ENCODE data around the gene BCL2L1.

The BCL2L1 gene

DNA sequence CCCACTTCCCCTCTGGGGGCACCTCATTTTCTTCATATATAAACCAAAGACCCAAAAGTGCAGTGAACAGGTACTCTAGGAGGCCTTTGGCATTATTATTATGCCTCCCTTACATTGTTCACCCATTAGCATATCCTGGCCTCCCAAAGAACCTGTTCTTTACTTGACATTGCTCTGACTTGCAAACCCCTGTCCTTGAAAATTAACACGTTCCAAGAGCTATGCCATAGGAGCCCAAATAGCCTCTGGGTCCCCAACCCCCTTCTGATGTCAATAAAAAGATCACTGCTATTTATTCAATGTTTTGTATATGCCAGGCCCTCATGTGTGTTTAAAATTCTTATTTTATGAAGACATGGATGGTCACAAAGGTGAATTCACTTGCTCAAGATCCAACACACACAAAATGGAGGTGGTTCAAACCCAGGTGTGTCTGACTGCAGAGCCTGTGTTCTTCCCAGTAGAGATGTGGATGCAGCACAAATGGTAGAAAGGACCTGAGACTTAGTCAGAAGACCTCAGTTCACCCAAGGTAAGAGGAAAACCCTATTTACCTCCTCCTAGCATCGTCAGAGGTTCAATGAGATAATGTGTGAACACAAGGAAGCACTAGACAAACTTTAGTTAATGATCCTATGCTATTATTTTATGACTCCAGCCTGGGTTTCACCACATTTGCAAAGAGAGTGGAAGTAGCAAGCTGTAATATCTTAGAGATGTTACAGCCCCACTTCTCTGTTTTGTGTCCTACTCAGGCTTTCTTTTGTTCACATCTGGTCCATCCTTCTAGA, 36.6 kb downstream of the BCL2L1 start:
- DNase-seq (ENCODE audit: low read depth) = no peak
- no peak overlapping the region for H3K4me3 ChIP-seq (ENCODE audit: control insufficient read depth, low read depth, low read length)
- TF ChIP-seq, protein P1, sequence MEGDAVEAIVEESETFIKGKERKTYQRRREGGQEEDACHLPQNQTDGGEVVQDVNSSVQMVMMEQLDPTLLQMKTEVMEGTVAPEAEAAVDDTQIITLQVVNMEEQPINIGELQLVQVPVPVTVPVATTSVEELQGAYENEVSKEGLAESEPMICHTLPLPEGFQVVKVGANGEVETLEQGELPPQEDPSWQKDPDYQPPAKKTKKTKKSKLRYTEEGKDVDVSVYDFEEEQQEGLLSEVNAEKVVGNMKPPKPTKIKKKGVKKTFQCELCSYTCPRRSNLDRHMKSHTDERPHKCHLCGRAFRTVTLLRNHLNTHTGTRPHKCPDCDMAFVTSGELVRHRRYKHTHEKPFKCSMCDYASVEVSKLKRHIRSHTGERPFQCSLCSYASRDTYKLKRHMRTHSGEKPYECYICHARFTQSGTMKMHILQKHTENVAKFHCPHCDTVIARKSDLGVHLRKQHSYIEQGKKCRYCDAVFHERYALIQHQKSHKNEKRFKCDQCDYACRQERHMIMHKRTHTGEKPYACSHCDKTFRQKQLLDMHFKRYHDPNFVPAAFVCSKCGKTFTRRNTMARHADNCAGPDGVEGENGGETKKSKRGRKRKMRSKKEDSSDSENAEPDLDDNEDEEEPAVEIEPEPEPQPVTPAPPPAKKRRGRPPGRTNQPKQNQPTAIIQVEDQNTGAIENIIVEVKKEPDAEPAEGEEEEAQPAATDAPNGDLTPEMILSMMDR (IDR thresholded peaks at IDR 0.05; ENCODE audit: control insufficient read depth, insufficient read depth, low read depth, low read length, missing control alignments) = no peak

DNA sequence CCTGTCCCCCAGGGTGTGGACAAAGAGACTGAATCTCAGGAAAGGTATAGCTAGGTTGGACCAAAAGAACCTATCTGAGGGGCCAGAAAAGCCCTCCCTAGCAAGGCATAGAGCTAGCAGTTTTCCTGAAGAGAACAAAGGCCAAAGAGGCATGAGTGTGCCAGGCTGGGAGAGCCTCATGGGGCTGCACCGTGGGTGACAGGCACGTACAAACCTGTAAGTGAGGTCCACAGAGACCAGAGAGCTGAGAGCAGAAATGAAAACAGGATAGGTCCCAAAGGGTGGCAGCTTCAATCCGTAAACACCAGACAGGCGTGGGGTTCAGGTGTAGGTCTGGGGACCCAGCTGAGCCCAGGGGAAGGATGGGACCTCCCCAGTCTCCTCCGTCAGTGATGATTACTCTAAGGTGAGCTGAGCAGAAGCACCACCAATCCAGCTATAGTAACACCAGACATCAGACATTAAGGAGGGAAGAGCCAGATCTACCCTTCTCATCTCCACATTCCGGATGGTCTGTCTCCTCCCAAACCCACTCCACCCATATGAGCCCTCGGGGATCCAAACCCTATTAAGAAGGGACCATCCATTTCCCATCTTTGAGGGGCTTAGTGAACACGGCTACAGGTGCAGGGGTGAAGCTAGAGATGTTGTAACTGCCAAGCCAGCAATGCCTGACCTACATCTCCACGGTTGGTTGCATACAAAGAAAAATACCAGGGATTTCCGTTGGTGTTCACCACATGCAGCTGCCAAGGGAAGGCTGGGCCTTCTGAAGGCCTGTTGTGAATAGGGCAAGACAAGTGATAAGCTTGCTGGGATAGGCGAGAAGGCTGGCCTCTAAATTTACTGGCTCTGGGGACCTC, 38.3 kb downstream of the BCL2L1 start:
- H3K4me3 ChIP-seq (ENCODE audit: control insufficient read depth, low read depth, low read length) = no peak overlapping the region
- TF ChIP-seq, protein P1 (IDR thresholded peaks at IDR 0.05; ENCODE audit: control insufficient read depth, insufficient read depth, low read depth, low read length, missing control alignments) = no peak
- DNase-seq (ENCODE audit: low read depth) = no peak

DNA sequence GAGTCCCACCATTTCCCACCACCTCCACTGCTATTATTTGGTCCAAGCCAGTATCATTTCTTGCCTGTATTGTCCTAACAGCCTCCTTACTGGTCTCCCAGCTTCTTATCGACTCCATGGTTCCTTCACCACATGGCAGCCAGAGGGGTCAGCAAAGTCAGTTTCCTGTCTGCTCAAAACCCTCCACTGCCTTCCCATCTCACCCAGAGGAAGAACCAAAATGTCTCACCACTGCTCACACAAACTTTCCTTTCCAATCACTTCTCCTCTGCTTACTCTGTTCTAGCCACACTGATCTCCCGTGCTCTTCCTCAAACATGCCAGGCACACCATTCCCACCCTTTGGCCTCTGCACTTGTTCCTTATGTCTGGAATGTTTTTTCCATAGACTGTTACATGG, 39.7 kb downstream of the BCL2L1 start:
- DNase-seq (ENCODE audit: low read depth) = no peak
- no peak overlapping the region for H3K4me3 ChIP-seq (ENCODE audit: control insufficient read depth, low read depth, low read length)
- TF ChIP-seq, protein P1 (IDR thresholded peaks at IDR 0.05; ENCODE audit: control insufficient read depth, insufficient read depth, low read depth, low read length, missing control alignments) = no peak

DNA sequence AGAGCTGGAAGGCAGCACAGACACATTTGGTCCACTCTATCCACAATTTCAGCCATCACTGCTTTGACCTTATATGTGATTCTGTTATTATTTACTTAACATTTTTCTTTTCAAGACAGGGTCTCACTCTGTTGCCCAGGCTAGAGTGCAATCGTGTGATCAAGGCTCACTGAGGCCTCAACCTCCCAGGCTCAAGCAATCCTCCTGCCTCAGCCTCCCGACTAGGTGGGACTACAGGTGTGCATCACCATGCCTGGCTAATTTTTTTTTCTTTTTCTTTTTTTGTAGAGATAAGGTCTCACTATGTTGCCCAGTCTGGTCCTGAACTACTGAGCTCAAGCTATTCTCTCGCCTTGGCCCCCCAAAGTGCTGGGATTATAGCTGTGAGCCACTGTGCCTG, 40.3 kb downstream of the BCL2L1 start:
- H3K4me3 ChIP-seq (ENCODE audit: control insufficient read depth, low read depth, low read length) = no peak overlapping the region
- DNase-seq (ENCODE audit: low read depth) = no peak
- TF ChIP-seq, protein P1 (IDR thresholded peaks at IDR 0.05; ENCODE audit: control insufficient read depth, insufficient read depth, low read depth, low read length, missing control alignments) = no peak

DNA sequence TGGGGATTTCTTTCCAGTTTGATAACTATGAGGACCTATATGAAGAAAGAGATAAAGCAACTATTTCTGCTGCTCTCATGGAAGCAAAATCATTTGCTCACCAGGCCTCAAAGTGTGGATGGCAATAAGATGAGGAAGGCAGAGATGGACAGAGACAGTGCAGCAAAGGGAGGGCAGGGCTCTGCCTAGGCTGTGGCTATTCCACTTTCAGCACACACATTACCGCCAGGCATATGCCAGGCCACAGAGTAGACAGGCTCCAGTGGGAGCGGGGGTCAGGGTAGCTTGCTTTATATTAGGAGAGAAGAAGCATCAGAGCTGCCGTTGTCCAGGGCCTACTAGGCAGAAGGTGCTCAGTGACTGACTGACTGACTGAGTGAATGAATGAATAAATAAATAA, 40.9 kb downstream of the BCL2L1 start:
- no peak overlapping the region for H3K4me3 ChIP-seq (ENCODE audit: control insufficient read depth, low read depth, low read length)
- TF ChIP-seq, protein P1 (IDR thresholded peaks at IDR 0.05; ENCODE audit: control insufficient read depth, insufficient read depth, low read depth, low read length, missing control alignments) = no peak
- DNase-seq (ENCODE audit: low read depth) = no peak

DNA sequence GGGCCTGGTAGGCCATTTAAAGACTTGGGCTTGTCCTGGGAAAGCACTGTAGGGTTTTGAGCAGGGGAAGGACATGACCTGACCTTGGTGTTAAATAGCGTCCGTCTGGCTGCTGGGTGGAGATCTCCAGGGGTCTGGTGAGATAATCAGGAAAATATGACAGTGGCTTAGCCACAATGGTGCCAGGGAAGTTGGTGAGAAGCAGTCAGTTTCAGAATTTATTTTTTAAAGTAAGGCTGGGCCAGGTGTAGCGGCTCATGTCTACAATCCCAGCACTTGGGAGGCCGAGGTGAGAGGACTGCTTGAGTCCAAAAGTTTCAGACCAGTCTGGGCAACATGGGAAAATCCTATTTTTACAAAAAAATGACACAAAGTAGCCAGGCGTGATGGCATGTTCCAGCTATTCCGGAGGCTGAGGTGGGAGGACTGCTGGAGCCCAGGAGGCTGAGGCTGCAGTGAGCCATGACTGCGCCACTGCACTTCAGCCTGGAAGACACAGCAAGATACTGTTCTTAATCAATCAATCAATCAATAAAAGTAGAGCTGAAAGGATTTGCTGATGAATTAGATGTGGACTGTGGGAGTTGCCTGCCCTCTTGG, 41.4 kb downstream of the BCL2L1 start:
- no peak for DNase-seq (ENCODE audit: low read depth)
- H3K4me3 ChIP-seq (ENCODE audit: control insufficient read depth, low read depth, low read length) = no peak overlapping the region
- TF ChIP-seq, protein P1 (IDR thresholded peaks at IDR 0.05; ENCODE audit: control insufficient read depth, insufficient read depth, low read depth, low read length, missing control alignments) = no peak
